ENCODE data around the gene SUZ12.
"Not testable (repeated sequence)": the region's sequence is repeated elsewhere in the genome, so short reads cannot be mapped to it uniquely, and the experiment has no call there.

SUZ12 gene

GRCh38 chr17:31936615-31937609 lies at the start of gene SUZ12:
Gene SUZ12 (plus strand): TSS chr17:31937007. CDS start chr17:31937247, 240 bp downstream.
- peak within 1 kb of the TSS; percentile 97 for H2AFZ ChIP-seq
- not testable (repeated sequence) for H3K9me3 ChIP-seq (ENCODE audit: control insufficient read depth, low read length); H3K27me3 ChIP-seq (ENCODE audit: control insufficient read depth, insufficient read depth, low read length); H3K36me3 ChIP-seq (ENCODE audit: control insufficient read depth, insufficient read depth, low read length); H3K4me1 ChIP-seq; H3K79me2 ChIP-seq; H3K9ac ChIP-seq
- peak within 1 kb of the TSS; percentile 83 for H3K4me3 ChIP-seq (ENCODE audit: low read depth, low read length)
- peak within 1 kb of the TSS; percentile 58 for H3K4me2 ChIP-seq (ENCODE audit: low read length)
- H3K27ac ChIP-seq: peak within 1 kb of the TSS; percentile 65

GRCh38 chr17:31888124-31888523 lies 48.7 kb upstream of the SUZ12 start:
- Histone ChIP-seq H3K4me2 (ENCODE audit: low read length) (no peak overlapping the region), H3K36me3 (ENCODE audit: control insufficient read depth, insufficient read depth, low read length) (no peaks in the 10 kb centered on the region), H3K27ac (no peak overlapping the region), H3K4me1 (no peaks in the 10 kb centered on the region), H2AFZ (no peak overlapping the region), H3K27me3 (ENCODE audit: control insufficient read depth, insufficient read depth, low read length) (no peaks in the 10 kb centered on the region), H3K79me2 (no peaks in the 10 kb centered on the region), H3K4me3 (ENCODE audit: low read depth, low read length) (no peak overlapping the region), H3K9ac (no peak overlapping the region), H3K9me3 (ENCODE audit: control insufficient read depth, low read length) (no peaks in the 10 kb centered on the region)
- TF ChIP-seq CTCF (IDR thresholded peaks at IDR 0.05): no peak

DNA sequence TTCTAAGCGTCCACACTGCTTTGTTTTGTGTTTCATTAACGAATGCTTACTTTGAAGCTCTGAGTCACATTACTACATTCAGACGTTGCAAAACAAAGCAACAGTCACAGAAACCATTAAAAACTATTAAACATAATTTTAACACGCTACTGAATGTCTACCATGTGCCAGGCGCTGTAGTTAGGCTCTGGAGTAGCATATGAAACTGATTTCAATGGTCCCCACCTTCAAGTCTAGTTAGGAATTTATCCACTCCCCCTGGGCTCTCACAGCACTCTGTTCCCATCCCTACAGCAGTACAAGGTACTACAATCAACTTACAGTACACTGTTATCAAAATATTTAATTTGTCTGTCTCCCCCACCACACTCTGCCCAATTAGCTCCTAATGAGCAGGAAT lies 35.9 kb upstream of the SUZ12 start:
- no peak for TF ChIP-seq CTCF (IDR thresholded peaks at IDR 0.05)
- Histone ChIP-seq H3K4me2 (ENCODE audit: low read length) (peak overlapping the region; percentile 94), H3K27me3 (ENCODE audit: control insufficient read depth, insufficient read depth, low read length) (no peaks in the 10 kb centered on the region), H3K9me3 (ENCODE audit: control insufficient read depth, low read length) (no peaks in the 10 kb centered on the region), H3K36me3 (ENCODE audit: control insufficient read depth, insufficient read depth, low read length) (no peaks in the 10 kb centered on the region), H3K27ac (no peak overlapping the region), H3K4me3 (ENCODE audit: low read depth, low read length) (peak overlapping the region; percentile 94), H3K4me1 (no peaks in the 10 kb centered on the region), H2AFZ (peak overlapping the region; percentile 95), H3K9ac (no peak overlapping the region), H3K79me2 (peaks cover 3% of the 10 kb centered on the region)

GRCh38 chr17:31902693-31903092 lies 34.1 kb upstream of the SUZ12 start:
- Histone ChIP-seq H3K9ac (no peak overlapping the region), H2AFZ (peak overlapping the region; percentile 95), H3K27ac (no peak overlapping the region), H3K4me3 (ENCODE audit: low read depth, low read length) (no peak overlapping the region), H3K79me2 (peaks cover 2% of the 10 kb centered on the region), H3K27me3 (ENCODE audit: control insufficient read depth, insufficient read depth, low read length) (no peaks in the 10 kb centered on the region), H3K36me3 (ENCODE audit: control insufficient read depth, insufficient read depth, low read length) (no peaks in the 10 kb centered on the region), H3K4me2 (ENCODE audit: low read length) (no peak overlapping the region), H3K9me3 (ENCODE audit: control insufficient read depth, low read length) (no peaks in the 10 kb centered on the region), H3K4me1 (no peaks in the 10 kb centered on the region)
- no peak for TF ChIP-seq CTCF (IDR thresholded peaks at IDR 0.05)

DNA sequence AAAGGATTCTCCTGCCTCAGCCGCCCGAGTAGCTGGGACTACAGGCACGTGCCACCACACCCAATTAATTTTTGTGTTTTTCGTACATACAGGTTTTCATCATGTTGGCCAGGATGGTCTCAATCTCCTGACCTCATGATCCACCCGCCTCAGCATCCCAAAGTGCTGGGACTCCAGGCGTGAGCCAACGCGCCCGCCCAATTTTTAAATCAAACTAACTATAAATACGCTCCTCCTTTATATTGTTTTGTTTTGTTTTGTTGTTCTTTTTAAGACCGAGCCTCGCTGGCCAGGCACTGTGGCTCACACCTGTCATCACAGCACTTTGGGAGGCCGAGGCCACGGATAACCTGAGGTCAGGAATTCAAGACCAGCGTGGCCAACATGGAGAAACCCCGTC lies 33.4 kb upstream of the SUZ12 start:
- Histone ChIP-seq H3K27me3 (ENCODE audit: control insufficient read depth, insufficient read depth, low read length) (no peaks in the 10 kb centered on the region), H3K36me3 (ENCODE audit: control insufficient read depth, insufficient read depth, low read length) (no peaks in the 10 kb centered on the region), H3K27ac (no peak overlapping the region), H3K9ac (no peak overlapping the region), H3K4me1 (no peaks in the 10 kb centered on the region), H3K79me2 (no peaks in the 10 kb centered on the region), H3K4me3 (ENCODE audit: low read depth, low read length) (no peak overlapping the region), H3K4me2 (ENCODE audit: low read length) (no peak overlapping the region), H2AFZ (no peak overlapping the region), H3K9me3 (ENCODE audit: control insufficient read depth, low read length) (no peaks in the 10 kb centered on the region)
- no peak for TF ChIP-seq CTCF (IDR thresholded peaks at IDR 0.05)
